ENCODE data around the gene PSG2.
"Not testable (repeated sequence)": the region's sequence is repeated elsewhere in the genome, so short reads cannot be mapped to it uniquely, and the experiment has no call there.

PSG2 gene

DNA sequence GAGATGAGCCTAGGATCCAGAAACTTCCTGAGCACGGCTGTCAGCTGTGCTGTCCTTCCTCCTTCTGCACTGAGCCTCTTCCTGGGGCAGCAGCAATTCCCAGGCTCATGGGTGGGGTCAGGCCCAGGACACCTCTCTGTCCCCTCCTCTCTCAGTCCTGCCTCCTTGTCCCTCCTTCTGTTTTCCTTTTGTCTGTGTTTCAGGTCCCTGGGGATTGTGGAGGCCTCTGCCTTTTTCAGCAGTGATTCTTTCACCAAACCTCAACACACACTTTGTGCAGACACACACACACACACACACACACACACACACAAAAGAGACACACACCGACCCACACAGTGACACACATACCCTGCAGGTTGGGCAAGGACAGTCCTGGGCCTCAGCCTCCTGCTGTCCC, at the start of gene PSG2:
TSS of gene PSG2 (minus strand) at position 101 of the 400 bp plus-strand sequence. CDS start 132 bp downstream, outside the sequence.
- DNase-seq; H3K36me3 ChIP-seq; H3K4me3 ChIP-seq (ENCODE audit: low read depth, low read length); H3K27ac ChIP-seq; H3K9me3 ChIP-seq (ENCODE audit: severe bottlenecking): not testable (repeated sequence)
- peaks cover 11% of the 10 kb centered on the region for H3K27me3 ChIP-seq (ENCODE audit: insufficient read depth, low read depth, severe bottlenecking)

DNA sequence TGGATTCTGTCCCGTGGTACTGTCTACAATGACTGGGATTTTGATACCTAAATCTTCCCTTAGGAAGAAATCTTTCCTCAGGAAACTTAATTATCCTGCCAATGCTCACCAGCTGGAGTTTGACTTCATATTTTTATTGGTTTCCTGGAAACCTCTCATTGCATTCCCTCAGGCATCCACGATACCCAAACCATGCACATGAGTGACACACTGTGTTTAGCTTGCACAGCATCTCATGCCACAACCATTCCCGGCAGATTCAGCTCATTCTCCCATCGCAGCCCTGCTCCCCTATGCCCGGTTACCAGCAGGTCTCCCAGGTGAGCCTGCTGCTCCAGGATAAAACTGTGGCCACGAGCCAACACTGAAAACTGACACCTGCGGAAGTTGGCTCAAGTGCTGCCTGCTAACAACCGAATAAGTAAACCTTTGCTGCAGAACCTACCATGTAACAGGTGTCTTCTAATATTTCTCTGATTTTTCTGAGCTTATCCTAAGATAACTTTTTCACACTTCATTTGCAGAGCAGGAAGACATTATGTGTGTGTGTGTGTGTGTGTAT, 48.9 kb upstream of the PSG2 start:
- not testable (repeated sequence) for H3K36me3 ChIP-seq; DNase-seq; H3K9me3 ChIP-seq (ENCODE audit: severe bottlenecking); H3K27ac ChIP-seq; H3K4me3 ChIP-seq (ENCODE audit: low read depth, low read length)
- H3K27me3 ChIP-seq (ENCODE audit: insufficient read depth, low read depth, severe bottlenecking) = peaks cover 48% of the 10 kb centered on the region

- H3K9me3 ChIP-seq (ENCODE audit: severe bottlenecking); DNase-seq; H3K27ac ChIP-seq; H3K4me3 ChIP-seq (ENCODE audit: low read depth, low read length); H3K36me3 ChIP-seq: not testable (repeated sequence)
- peaks cover 49% of the 10 kb centered on the region for H3K27me3 ChIP-seq (ENCODE audit: insufficient read depth, low read depth, severe bottlenecking)
These were observed 46.7 kb upstream of the PSG2 start for GRCh38 chr19:43129197-43129596.

GRCh38 chr19:43127336-43127735, 44.8 kb upstream of the PSG2 start:
- not testable (repeated sequence) for DNase-seq; H3K27ac ChIP-seq; H3K9me3 ChIP-seq (ENCODE audit: severe bottlenecking); H3K36me3 ChIP-seq; H3K4me3 ChIP-seq (ENCODE audit: low read depth, low read length)
- peaks cover 57% of the 10 kb centered on the region for H3K27me3 ChIP-seq (ENCODE audit: insufficient read depth, low read depth, severe bottlenecking)

DNA sequence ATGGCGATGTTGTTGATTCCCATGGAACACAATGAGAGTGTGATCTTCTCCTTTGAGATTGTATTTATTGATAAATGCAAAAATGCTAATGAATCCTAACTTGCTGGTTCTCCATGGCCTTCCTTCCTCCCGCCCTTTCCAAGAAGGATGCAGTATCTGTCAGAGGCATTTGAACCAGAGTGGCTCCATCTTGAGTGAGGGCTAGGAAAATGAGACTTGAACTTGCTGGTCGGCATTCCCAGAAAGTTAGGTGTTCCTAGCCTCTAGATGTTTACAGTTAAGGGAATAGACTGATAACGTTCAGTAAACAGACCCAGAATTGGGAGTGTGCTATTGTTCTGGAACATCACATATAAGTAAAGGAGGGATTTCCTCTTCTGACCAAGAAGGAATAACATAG, 44.2 kb upstream of the PSG2 start:
- no peak overlapping the region for H3K4me3 ChIP-seq (ENCODE audit: low read depth, low read length)
- H3K27me3 ChIP-seq (ENCODE audit: insufficient read depth, low read depth, severe bottlenecking) = peaks cover 60% of the 10 kb centered on the region
- no peak for DNase-seq
- no peak overlapping the region for H3K27ac ChIP-seq
- no peaks in the 10 kb centered on the region for H3K9me3 ChIP-seq (ENCODE audit: severe bottlenecking)
- no peaks in the 10 kb centered on the region for H3K36me3 ChIP-seq
- TF ChIP-seq CTCF (IDR thresholded peaks at IDR 0.05; ENCODE audit: low read depth, low read length) = no peak

DNA sequence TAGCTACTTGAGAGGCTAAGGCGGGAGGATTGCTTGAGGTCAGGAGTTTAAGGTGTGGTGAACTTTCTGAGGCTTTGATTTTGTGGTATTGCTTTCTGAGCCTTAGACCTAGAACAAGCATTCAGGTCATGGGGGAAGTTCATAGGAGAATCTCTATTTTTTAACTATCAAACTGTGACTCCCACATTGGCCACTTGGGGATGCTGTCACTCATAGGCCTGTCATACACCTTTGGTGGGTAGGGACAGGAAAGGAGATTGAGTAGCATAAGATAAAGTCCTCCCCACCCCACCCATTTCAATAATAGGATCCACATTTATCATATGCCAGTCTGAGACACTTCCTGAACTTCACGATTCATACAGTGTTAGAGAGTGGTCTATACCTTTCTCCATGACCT, 41.9 kb upstream of the PSG2 start:
- no peaks in the 10 kb centered on the region for H3K36me3 ChIP-seq
- DNase-seq = no peak
- H3K27me3 ChIP-seq (ENCODE audit: insufficient read depth, low read depth, severe bottlenecking) = peaks cover 61% of the 10 kb centered on the region
- peak; percentile 26; the same call in 1 of the 2 replicates for TF ChIP-seq CTCF (IDR thresholded peaks at IDR 0.05; ENCODE audit: low read depth, low read length)
- H3K4me3 ChIP-seq (ENCODE audit: low read depth, low read length) = no peak overlapping the region
- H3K9me3 ChIP-seq (ENCODE audit: severe bottlenecking) = no peaks in the 10 kb centered on the region
- H3K27ac ChIP-seq = no peak overlapping the region

GRCh38 chr19:43120433-43121026, 38.0 kb upstream of the PSG2 start:
- not testable (repeated sequence) for DNase-seq; H3K27ac ChIP-seq; H3K4me3 ChIP-seq (ENCODE audit: low read depth, low read length); H3K36me3 ChIP-seq; H3K9me3 ChIP-seq (ENCODE audit: severe bottlenecking)
- H3K27me3 ChIP-seq (ENCODE audit: insufficient read depth, low read depth, severe bottlenecking) = peaks cover 39% of the 10 kb centered on the region

- H3K27ac ChIP-seq; H3K9me3 ChIP-seq (ENCODE audit: severe bottlenecking); H3K4me3 ChIP-seq (ENCODE audit: low read depth, low read length); DNase-seq; H3K36me3 ChIP-seq: not testable (repeated sequence)
- peaks cover 33% of the 10 kb centered on the region for H3K27me3 ChIP-seq (ENCODE audit: insufficient read depth, low read depth, severe bottlenecking)
These were observed 37.0 kb upstream of the PSG2 start for GRCh38 chr19:43119526-43119925.

- not testable (repeated sequence) for DNase-seq; H3K9me3 ChIP-seq (ENCODE audit: severe bottlenecking)
These were observed 33.9 kb upstream of the PSG2 start for GRCh38 chr19:43116421-43116820.

DNA sequence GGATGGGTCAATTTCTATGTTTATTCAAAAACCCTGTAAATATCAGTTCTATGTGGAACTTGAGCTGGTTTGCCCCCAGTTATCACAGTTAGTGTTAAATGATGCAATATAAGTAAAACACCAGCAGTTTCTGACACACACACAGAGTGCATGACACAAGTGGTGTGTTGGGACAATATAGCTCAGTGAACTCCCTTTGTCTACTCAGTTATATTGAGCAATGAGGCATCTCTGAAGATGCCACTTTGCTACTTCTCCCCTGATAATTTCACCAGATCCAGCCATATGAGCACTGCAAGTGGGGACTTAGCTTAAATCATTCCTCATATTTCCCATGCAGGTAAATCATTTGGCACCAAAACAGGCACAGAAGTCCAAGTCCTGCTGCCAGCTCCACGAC, 33.0 kb upstream of the PSG2 start:
- not testable (repeated sequence) for H3K27ac ChIP-seq

More at GRCh38 chr19:43116421-43116820, 33.9 kb upstream of the PSG2 start:
- peaks cover 16% of the 10 kb centered on the region for H3K27me3 ChIP-seq (ENCODE audit: insufficient read depth, low read depth, severe bottlenecking)
- not testable (repeated sequence) for H3K4me3 ChIP-seq (ENCODE audit: low read depth, low read length); H3K36me3 ChIP-seq; H3K27ac ChIP-seq

DNA sequence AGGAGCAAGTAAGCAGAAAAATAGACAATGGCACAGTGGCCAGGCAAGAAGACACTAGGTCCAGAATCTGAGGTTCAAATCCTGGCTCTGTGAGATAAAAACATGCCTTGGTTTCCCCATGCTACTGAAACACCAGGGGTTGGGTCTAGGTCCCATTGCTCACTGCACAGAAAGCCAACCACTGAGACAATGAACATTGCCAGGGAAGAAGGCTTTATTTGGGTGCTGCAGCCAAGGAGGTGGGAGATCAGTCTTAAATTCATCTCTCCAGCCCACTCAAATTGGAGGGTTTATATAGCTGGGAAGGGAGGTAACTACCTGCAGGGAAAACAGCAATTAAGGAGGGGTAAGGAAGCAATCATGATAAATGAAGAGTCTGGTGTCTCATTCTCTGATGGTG, 32.6 kb upstream of the PSG2 start:
- not testable (repeated sequence) for DNase-seq; H3K9me3 ChIP-seq (ENCODE audit: severe bottlenecking); H3K4me3 ChIP-seq (ENCODE audit: low read depth, low read length); H3K36me3 ChIP-seq; H3K27ac ChIP-seq
- peaks cover 15% of the 10 kb centered on the region for H3K27me3 ChIP-seq (ENCODE audit: insufficient read depth, low read depth, severe bottlenecking)

More for the DNA sequence above, 33.0 kb upstream of the PSG2 start:
- H3K4me3 ChIP-seq (ENCODE audit: low read depth, low read length); DNase-seq; H3K9me3 ChIP-seq (ENCODE audit: severe bottlenecking); H3K36me3 ChIP-seq: not testable (repeated sequence)
- H3K27me3 ChIP-seq (ENCODE audit: insufficient read depth, low read depth, severe bottlenecking) = peaks cover 15% of the 10 kb centered on the region

DNA sequence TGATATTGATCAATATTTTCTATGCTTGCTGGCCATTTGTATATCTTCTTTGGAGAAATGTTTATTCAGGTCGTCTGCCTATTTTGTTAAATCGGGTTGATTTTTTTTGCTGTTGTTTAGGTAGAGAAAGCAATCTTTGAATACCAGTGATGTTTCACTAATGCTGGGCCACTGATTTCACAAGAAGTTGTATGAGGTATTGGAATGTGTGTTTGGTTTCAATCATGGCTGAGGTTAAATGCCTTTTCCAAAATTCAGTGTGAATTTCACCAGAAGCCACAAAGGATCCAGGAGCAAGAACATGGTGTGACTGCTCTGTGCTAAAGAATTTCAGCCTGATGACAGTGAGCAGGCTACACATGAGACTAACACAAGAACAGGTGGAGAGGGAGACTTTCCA, 32.1 kb upstream of the PSG2 start:
- H3K9me3 ChIP-seq (ENCODE audit: severe bottlenecking); H3K27ac ChIP-seq; DNase-seq; H3K36me3 ChIP-seq; H3K4me3 ChIP-seq (ENCODE audit: low read depth, low read length): not testable (repeated sequence)
- H3K27me3 ChIP-seq (ENCODE audit: insufficient read depth, low read depth, severe bottlenecking) = peaks cover 12% of the 10 kb centered on the region

DNA sequence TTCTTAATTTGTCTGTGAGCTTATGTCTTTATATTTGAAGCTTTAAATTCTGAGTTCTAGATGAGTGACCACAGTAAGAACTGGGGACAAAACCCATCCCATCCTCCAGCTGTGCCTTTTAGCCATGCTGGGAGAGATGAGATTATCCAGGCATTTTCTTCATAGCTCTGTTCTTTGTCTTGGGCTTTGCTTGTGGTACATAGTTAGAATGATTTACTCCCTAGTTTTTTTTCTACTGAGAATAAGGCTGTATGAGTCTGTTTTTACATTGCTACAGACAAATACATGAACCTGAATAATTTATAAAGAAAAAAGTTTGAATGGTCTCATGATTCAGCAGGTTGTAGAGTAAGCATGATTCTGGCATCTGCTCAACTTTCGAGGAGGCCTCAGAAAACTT, 24.9 kb upstream of the PSG2 start:
- not testable (repeated sequence) for H3K27me3 ChIP-seq (ENCODE audit: insufficient read depth, low read depth, severe bottlenecking); H3K36me3 ChIP-seq; DNase-seq; H3K27ac ChIP-seq; H3K4me3 ChIP-seq (ENCODE audit: low read depth, low read length)
- peaks cover 16% of the 10 kb centered on the region for H3K9me3 ChIP-seq (ENCODE audit: severe bottlenecking)
